ENCODE measurements around the gene CLDN16.
A peak's percentile ranks its signal among the peaks of the same experiment; 100 is the strongest.

CLDN16 gene

DNA sequence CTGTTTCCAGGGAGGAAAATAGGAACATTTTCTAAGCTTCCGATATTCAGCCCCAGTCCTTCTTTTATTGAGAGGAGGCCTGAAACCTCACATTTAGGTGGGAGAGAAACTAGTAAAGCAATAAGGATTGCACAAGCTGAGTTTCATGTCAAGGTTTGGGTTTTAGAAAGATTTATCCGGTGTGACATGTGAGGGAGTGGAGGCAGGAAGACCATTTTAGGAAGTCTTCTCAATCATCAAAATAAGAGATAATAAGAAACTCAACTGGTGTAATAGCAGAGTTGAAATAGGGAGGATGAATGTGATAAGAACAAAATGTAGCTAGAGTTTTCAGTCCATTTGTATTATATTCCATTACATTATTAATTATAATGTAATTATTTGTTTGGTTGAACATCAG is 27.7 kb upstream of the CLDN16 start:
- H3K9me3 ChIP-seq (ENCODE audit: control insufficient read depth, low read depth, low read length), result no peaks in the 10 kb centered on the region
- H3K27ac ChIP-seq (ENCODE audit: low read length), result no peak overlapping the region
- no peak overlapping the region for H3K9ac ChIP-seq (ENCODE audit: low read length)
- H3K36me3 ChIP-seq (ENCODE audit: control insufficient read depth, low read depth, low read length), result no peaks in the 10 kb centered on the region
- H3K4me3 ChIP-seq (ENCODE audit: low read length), result no peak overlapping the region
- no peaks in the 10 kb centered on the region for H3K27me3 ChIP-seq (ENCODE audit: control insufficient read depth, insufficient read depth, low read length)
- H3K4me1 ChIP-seq (ENCODE audit: control insufficient read depth, low read depth, low read length), result peaks cover 27% of the 10 kb centered on the region

DNA sequence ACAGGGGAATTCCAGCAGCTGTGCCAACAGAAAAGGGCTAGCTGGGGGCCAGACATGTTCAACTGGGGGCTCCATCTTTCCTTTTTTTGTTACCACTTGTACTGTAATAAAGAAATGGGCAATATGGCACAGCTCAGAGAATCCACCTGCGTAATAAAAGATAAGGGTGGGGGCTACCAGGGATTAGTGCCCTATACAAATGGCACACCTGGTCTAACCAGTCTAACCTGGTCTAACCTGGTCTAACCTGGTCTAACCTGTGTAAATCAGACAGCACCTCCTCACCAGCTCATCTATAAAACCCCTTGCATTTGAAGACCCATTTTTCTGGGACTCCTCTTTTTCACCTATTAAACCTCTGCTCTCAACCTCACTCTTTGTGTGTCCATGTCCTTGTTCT is 26.2 kb upstream of the CLDN16 start:
- H3K36me3 ChIP-seq (ENCODE audit: control insufficient read depth, low read depth, low read length), result no peaks in the 10 kb centered on the region
- H3K4me3 ChIP-seq (ENCODE audit: low read length), result no peak overlapping the region
- no peaks in the 10 kb centered on the region for H3K9me3 ChIP-seq (ENCODE audit: control insufficient read depth, low read depth, low read length)
- no peaks in the 10 kb centered on the region for H3K27me3 ChIP-seq (ENCODE audit: control insufficient read depth, insufficient read depth, low read length)
- peaks cover 27% of the 10 kb centered on the region for H3K4me1 ChIP-seq (ENCODE audit: control insufficient read depth, low read depth, low read length)
- no peak overlapping the region for H3K9ac ChIP-seq (ENCODE audit: low read length)
- no peak overlapping the region for H3K27ac ChIP-seq (ENCODE audit: low read length)

DNA sequence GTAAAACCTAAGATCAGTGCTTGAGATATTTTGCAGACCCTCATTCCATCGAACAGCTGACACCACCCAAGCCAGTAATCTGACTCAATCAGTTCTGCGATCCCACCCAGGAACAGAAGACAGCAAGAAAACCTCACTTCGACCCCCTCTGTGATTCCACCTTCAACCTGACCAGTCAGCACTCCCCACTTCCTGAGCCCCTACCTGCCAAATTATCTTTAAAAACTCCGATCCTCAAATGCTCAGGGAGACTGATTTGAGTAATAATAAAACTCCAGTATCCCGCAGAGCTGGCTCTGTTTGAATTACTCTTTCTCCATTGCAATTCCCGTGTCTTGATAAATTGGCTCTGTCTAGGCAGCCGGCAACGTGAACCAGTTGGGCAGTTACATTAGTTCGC is 25.7 kb upstream of the CLDN16 start:
- Histone ChIP-seq H3K27ac (ENCODE audit: low read length) (no peak overlapping the region), H3K36me3 (ENCODE audit: control insufficient read depth, low read depth, low read length) (no peaks in the 10 kb centered on the region), H3K4me3 (ENCODE audit: low read length) (peak overlapping the region; percentile 17), H3K9ac (ENCODE audit: low read length) (no peak overlapping the region), H3K4me1 (ENCODE audit: control insufficient read depth, low read depth, low read length) (peaks cover 24% of the 10 kb centered on the region), H3K27me3 (ENCODE audit: control insufficient read depth, insufficient read depth, low read length) (no peaks in the 10 kb centered on the region), H3K9me3 (ENCODE audit: control insufficient read depth, low read depth, low read length) (no peaks in the 10 kb centered on the region)

DNA sequence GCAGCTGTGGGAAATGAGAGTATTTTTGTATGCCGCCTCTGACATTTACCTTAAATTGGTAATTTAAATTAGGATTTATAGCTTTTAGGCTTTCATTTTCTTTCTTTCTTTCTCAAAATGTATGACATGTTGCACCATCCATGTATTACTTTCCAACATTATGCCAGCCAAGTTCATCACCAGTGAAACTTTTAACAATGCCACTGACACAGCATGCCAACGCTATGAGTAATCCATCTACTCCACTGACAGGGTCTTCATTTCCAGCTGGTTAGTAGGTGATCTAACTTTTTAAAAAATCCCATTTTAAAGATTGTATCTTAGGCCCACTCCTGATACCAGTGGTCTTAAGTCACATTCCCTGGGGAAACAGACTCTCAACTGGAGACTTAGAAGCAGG is 21.8 kb upstream of the CLDN16 start:
- Histone ChIP-seq H3K36me3 (ENCODE audit: control insufficient read depth, low read depth, low read length) (no peaks in the 10 kb centered on the region), H3K4me3 (ENCODE audit: low read length) (no peak overlapping the region), H3K27me3 (ENCODE audit: control insufficient read depth, insufficient read depth, low read length) (no peaks in the 10 kb centered on the region), H3K9me3 (ENCODE audit: control insufficient read depth, low read depth, low read length) (no peaks in the 10 kb centered on the region), H3K4me1 (ENCODE audit: control insufficient read depth, low read depth, low read length) (peaks cover 15% of the 10 kb centered on the region), H3K9ac (ENCODE audit: low read length) (no peak overlapping the region), H3K27ac (ENCODE audit: low read length) (no peak overlapping the region)

GRCh38 chr3:190368881-190369280 is 19.1 kb upstream of the CLDN16 start:
- Histone ChIP-seq H3K27me3 (ENCODE audit: control insufficient read depth, insufficient read depth, low read length) (no peaks in the 10 kb centered on the region), H3K4me1 (ENCODE audit: control insufficient read depth, low read depth, low read length) (no peaks in the 10 kb centered on the region), H3K4me3 (ENCODE audit: low read length) (no peak overlapping the region), H3K9me3 (ENCODE audit: control insufficient read depth, low read depth, low read length) (no peaks in the 10 kb centered on the region), H3K9ac (ENCODE audit: low read length) (no peak overlapping the region), H3K36me3 (ENCODE audit: control insufficient read depth, low read depth, low read length) (no peaks in the 10 kb centered on the region), H3K27ac (ENCODE audit: low read length) (no peak overlapping the region)

GRCh38 chr3:190369668-190370295 is 18.2 kb upstream of the CLDN16 start:
- no peak overlapping the region for H3K9ac ChIP-seq (ENCODE audit: low read length)
- no peak overlapping the region for H3K27ac ChIP-seq (ENCODE audit: low read length)
- H3K27me3 ChIP-seq (ENCODE audit: control insufficient read depth, insufficient read depth, low read length), result no peaks in the 10 kb centered on the region
- no peaks in the 10 kb centered on the region for H3K36me3 ChIP-seq (ENCODE audit: control insufficient read depth, low read depth, low read length)
- H3K4me3 ChIP-seq (ENCODE audit: low read length), result no peak overlapping the region
- H3K9me3 ChIP-seq (ENCODE audit: control insufficient read depth, low read depth, low read length), result no peaks in the 10 kb centered on the region
- no peaks in the 10 kb centered on the region for H3K4me1 ChIP-seq (ENCODE audit: control insufficient read depth, low read depth, low read length)

DNA sequence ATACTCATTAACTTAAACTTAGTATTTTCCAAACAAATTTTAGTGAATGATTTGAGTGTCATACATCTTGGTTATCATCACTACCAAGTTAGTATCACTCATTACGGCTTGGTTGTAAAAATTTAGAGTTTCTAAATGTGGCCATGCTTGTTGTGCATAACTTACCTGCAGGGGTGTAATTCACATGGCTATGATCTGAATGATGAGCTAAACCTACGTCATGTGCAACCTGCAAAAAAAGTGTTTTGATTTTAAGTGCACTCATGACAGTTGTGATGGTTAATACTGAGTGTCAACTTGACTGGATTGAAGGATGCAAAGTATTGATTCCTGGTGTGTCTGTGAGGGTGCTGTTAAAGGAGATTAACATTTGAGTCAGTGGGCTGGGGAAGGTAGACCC is 17.6 kb upstream of the CLDN16 start:
- Histone ChIP-seq H3K4me3 (ENCODE audit: low read length) (no peak overlapping the region), H3K27ac (ENCODE audit: low read length) (no peak overlapping the region), H3K9me3 (ENCODE audit: control insufficient read depth, low read depth, low read length) (no peaks in the 10 kb centered on the region), H3K36me3 (ENCODE audit: control insufficient read depth, low read depth, low read length) (no peaks in the 10 kb centered on the region), H3K27me3 (ENCODE audit: control insufficient read depth, insufficient read depth, low read length) (no peaks in the 10 kb centered on the region), H3K4me1 (ENCODE audit: control insufficient read depth, low read depth, low read length) (peaks cover 3% of the 10 kb centered on the region), H3K9ac (ENCODE audit: low read length) (no peak overlapping the region)

DNA sequence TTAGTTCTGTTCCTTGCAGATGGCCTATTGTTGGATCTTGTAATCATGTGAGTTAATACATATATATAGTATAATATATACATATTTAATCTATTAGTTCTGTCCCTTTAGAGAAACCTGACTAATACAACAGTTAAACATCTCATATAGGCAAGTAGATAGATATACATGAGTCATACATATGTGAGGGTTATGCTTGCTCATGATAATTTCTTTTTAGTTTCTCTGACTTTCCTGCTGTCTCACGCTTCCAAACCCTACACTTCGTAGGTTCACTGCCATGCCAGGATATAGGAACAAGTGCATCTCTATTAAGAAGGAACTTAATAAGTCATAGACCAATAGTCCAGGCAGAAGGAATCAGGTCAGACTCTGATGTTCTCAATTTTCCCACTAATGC is 16.8 kb upstream of the CLDN16 start:
- Histone ChIP-seq H3K27me3 (ENCODE audit: control insufficient read depth, insufficient read depth, low read length) (no peaks in the 10 kb centered on the region), H3K27ac (ENCODE audit: low read length) (no peak overlapping the region), H3K9me3 (ENCODE audit: control insufficient read depth, low read depth, low read length) (no peaks in the 10 kb centered on the region), H3K4me3 (ENCODE audit: low read length) (no peak overlapping the region), H3K4me1 (ENCODE audit: control insufficient read depth, low read depth, low read length) (peaks cover 8% of the 10 kb centered on the region), H3K9ac (ENCODE audit: low read length) (no peak overlapping the region), H3K36me3 (ENCODE audit: control insufficient read depth, low read depth, low read length) (no peaks in the 10 kb centered on the region)

GRCh38 chr3:190375246-190375645 is 12.7 kb upstream of the CLDN16 start:
- Histone ChIP-seq H3K27ac (ENCODE audit: low read length) (no peak overlapping the region), H3K9me3 (ENCODE audit: control insufficient read depth, low read depth, low read length) (no peaks in the 10 kb centered on the region), H3K4me3 (ENCODE audit: low read length) (no peak overlapping the region), H3K4me1 (ENCODE audit: control insufficient read depth, low read depth, low read length) (peaks cover 8% of the 10 kb centered on the region), H3K36me3 (ENCODE audit: control insufficient read depth, low read depth, low read length) (no peaks in the 10 kb centered on the region), H3K27me3 (ENCODE audit: control insufficient read depth, insufficient read depth, low read length) (no peaks in the 10 kb centered on the region), H3K9ac (ENCODE audit: low read length) (no peak overlapping the region)

DNA sequence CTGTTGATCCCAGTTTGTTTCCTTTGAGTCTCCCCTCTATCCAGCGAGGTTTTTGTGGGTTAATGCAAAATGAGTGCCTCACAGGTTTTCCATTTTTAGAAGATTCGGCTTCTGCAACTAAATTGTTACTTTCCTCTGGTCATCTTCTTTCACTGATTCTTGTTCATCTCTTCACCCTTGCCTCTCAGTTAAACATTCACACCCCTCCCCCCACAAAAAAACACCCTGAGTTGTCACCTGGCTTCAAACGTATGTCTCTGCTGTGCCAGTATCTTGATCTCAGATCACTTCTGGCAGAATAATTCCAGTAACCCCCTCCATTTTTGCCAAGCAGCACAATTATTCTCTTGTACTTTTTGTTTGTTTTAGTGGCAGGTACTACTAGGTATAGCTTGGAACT is 12.3 kb upstream of the CLDN16 start:
- Histone ChIP-seq H3K9ac (ENCODE audit: low read length) (no peak overlapping the region), H3K36me3 (ENCODE audit: control insufficient read depth, low read depth, low read length) (no peaks in the 10 kb centered on the region), H3K27me3 (ENCODE audit: control insufficient read depth, insufficient read depth, low read length) (no peaks in the 10 kb centered on the region), H3K9me3 (ENCODE audit: control insufficient read depth, low read depth, low read length) (no peaks in the 10 kb centered on the region), H3K4me3 (ENCODE audit: low read length) (no peak overlapping the region), H3K4me1 (ENCODE audit: control insufficient read depth, low read depth, low read length) (peaks cover 8% of the 10 kb centered on the region), H3K27ac (ENCODE audit: low read length) (no peak overlapping the region)

GRCh38 chr3:190378240-190378891 is 9.6 kb upstream of the CLDN16 start:
- no peak overlapping the region for H3K9ac ChIP-seq (ENCODE audit: low read length)
- H3K27me3 ChIP-seq (ENCODE audit: control insufficient read depth, insufficient read depth, low read length), result no peaks in the 10 kb centered on the region
- H3K4me1 ChIP-seq (ENCODE audit: control insufficient read depth, low read depth, low read length), result peaks cover 8% of the 10 kb centered on the region
- H3K27ac ChIP-seq (ENCODE audit: low read length), result no peak overlapping the region
- H3K4me3 ChIP-seq (ENCODE audit: low read length), result no peak overlapping the region
- H3K36me3 ChIP-seq (ENCODE audit: control insufficient read depth, low read depth, low read length), result no peaks in the 10 kb centered on the region
- H3K9me3 ChIP-seq (ENCODE audit: control insufficient read depth, low read depth, low read length), result no peaks in the 10 kb centered on the region

DNA sequence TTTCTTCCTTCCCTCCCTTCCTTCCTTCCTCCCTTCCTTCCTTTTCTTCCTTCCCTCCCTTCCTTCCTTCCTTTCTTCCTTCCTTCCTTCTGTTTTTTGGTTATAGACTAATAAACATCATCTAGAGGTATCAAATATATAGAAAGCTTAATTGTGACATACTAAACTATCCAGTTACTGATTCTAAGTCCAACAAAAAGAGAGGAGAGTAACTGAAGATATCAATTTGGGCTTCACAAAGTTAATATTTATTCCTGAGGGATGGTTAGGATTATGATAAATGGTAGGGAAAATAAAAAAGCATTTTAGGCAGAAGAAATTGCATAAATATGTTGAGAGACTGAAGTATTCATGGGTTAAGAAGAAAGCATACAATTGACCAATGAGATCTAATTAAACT is 7.8 kb upstream of the CLDN16 start:
- Histone ChIP-seq H3K27ac (ENCODE audit: low read length) (no peak overlapping the region), H3K27me3 (ENCODE audit: control insufficient read depth, insufficient read depth, low read length) (no peaks in the 10 kb centered on the region), H3K9me3 (ENCODE audit: control insufficient read depth, low read depth, low read length) (no peaks in the 10 kb centered on the region), H3K36me3 (ENCODE audit: control insufficient read depth, low read depth, low read length) (no peaks in the 10 kb centered on the region), H3K4me3 (ENCODE audit: low read length) (no peak overlapping the region), H3K4me1 (ENCODE audit: control insufficient read depth, low read depth, low read length) (peaks cover 7% of the 10 kb centered on the region), H3K9ac (ENCODE audit: low read length) (no peak overlapping the region)
